Stimulated activated CD4-positive, alpha-beta T cell treated with anti-CD3 and anti-CD28 coated beads, Interleukin-1b, Interleukin-23, amount 100 ng/mL, for 1 hour (primary cell): ENCODE results near the gene TMEM187.

ENCODE experiments used
- DNase-seq, 2 donors: peaks; one replicate each; pipeline ENCODE4 v3.0.0-alpha.2; 2020; ENCODE audit warnings: low read depth in 2 of 2

The TMEM187 gene

DNA sequence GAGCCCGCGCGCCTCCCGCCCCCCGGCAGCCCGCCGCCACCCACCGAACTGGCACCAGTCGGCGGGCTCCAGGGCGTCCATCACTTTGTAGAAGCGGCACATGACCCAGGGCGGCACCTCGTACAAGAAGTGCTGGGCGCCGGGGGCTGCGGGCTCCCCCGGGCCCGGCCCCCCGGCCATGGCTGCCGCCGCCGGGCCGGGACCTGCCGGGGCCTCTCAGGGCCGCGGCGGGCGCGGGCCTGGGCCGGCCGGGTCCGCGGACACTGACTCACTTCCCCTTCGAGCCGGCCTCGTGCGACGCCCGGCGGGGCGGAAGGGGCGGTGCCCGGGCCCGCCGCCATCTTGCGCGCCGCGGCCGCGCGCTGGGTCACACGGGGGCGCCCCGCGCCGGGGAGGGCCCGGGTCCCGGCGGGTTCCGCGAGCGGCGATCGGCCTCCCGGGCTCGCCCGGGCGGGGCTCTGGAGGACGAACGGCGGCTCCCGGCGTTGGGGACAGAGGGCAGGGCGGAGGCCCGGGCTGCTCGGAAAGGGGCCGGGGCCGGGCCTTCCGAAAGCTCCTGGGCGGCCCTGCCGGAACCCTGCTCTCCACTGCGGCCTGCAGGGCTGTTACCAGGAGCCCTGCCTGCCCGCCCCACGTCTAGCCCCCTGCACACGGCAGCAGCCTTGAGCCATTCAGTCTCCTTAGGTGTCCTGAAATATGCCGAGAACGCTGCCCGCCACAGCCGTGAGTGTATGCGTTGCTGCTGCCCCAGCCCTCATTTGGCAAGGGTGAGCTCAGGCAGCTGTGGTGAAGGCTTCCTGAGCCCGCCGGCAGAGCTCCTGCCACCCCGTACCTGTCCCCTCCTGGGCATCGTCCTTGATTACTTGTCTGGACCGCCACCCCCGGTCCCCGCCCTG lies 47.3 kb downstream of the TMEM187 start, which contains the start of gene IRAK1:
Gene IRAK1 (minus strand): TSS at position 270 of the 896 bp plus-strand sequence. CDS start 90 bp downstream, at position 180.
- peak in 1 of 2 donors; percentile 30 for DNase-seq

GRCh38 chrX:154020536-154021115 lies 48.1 kb downstream of the TMEM187 start:
- no peak for DNase-seq

- no peak for DNase-seq
These were observed 48.6 kb downstream of the TMEM187 start for GRCh38 chrX:154021131-154021611.

DNA sequence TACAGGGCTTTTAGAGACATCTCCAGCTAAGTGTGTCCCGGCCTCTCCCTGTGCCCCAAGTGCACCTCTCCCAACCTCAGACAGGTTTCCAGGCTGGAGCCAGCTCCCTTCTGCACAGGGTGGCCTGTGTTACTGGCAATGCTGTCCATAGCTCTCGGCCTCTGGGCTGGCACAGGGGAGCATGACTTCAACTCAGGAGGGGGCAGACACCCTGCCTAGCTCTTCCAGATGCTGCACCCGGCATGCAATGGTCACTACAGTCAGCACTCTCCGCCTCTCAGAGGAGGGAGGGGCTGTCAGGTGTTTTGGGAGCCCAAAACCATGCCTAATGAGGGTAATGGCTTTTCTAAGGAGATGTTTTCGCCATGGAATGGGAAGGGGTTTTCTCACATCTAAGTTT lies 49.6 kb downstream of the TMEM187 start:
- DNase-seq = no peak

GRCh38 chrX:154023276-154024000 lies 50.9 kb downstream of the TMEM187 start:
- DNase-seq = no peak

- no peak for DNase-seq
These were observed 51.7 kb downstream of the TMEM187 start for GRCh38 chrX:154024271-154024670.

GRCh38 chrX:154025230-154025629 lies 52.7 kb downstream of the TMEM187 start:
- DNase-seq = no peak

- no peak for DNase-seq
These were observed 53.8 kb downstream of the TMEM187 start for GRCh38 chrX:154026136-154027021.

DNA sequence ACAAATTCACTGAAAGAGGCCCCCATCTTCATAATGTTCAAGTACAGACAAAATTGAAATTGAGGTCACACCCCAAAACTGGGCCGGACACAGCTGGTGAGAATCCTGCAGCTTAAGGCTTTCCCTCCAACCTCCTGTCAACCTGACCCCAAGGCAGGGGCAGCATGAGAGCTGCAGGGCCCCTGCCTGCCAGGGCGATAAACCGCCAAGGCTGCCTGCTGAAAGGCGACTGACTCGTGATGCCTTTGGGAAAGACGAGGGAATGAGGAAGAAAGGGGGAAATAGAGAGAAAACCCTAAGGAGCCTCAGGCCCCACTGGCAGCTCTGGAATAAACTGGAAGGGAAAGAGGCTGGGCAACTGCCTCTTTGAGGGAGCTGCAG lies 54.5 kb downstream of the TMEM187 start:
- DNase-seq = no peak

GRCh38 chrX:154027986-154028385 lies 55.4 kb downstream of the TMEM187 start:
- no peak for DNase-seq

DNA sequence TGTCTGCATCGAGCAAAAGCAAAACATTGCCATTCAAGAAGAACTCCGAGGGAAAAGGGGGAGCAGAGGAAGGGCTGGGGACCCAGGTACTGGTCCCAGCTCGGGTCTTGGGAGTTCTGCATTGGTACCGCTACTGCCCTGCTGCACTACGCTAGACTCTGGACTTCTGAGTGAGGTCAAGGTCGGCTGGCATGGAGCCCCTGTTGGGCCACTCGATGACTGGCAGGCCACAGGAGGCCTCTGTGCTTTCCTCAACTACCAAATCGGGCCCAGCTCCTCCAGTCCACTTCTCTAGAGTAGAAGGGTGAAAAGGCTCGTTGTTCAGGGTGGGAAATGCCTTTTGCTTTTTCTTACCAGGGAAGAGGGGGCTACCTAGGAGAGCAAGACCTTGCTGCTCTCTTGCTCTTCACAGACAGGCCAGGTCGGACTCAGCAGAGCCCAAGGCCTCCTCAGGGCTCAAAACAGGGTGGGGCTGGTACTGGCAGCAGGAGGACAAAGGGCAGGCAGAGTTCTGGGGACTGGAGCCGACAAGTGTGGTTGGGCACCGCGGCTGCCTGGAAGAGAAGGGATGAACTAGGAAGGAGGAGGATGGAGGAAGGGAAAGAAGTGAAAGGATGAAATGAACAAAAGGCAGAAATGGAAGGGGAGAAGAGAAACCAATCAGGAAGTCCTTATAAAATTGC lies 56.1 kb downstream of the TMEM187 start:
- DNase-seq = no peak

DNA sequence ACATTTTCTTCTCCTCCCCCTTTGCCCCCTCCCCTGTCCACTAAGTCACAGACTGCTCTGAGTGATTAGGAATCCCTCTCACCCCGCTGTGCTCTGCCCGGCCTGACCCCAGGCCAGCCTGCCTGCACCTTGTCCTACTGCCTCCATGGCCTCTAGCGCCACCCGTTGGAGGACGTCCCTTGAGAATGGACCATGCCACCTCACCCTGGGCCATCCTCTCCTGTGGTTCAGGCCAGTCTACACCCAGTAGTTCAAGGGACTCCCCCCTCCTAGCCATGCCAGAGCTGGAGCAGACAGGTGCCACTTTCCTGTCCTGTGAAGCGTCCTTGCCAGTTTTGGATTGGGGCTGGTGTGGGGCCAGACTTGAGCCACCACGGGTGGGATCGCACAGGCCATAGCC lies 56.9 kb downstream of the TMEM187 start:
- no peak for DNase-seq

DNA sequence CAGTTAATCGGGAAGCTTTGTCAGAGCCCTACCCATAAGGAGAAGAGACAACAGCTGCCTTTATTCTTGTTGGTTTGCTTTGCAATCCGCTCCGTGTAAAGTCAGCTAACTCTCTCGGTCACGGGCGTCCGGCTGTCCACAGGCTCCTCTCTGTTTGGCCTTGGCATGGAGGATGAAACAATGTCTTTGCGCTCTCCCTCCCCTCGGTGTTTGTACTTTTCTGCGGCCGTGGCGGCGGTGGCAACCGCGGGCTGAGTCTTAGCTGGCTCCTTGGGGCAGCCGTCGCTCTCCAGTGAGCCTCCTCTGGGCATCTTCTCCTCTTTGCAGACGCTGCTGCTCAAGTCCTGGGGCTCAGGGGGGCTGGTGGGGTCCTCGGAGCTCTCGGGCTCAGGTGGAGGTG lies 57.7 kb downstream of the TMEM187 start:
- DNase-seq = no peak

GRCh38 chrX:154030715-154031305 lies 58.3 kb downstream of the TMEM187 start:
- DNase-seq = no peak

- no peak for DNase-seq
These were observed 59.6 kb downstream of the TMEM187 start for GRCh38 chrX:154032160-154032559.

DNA sequence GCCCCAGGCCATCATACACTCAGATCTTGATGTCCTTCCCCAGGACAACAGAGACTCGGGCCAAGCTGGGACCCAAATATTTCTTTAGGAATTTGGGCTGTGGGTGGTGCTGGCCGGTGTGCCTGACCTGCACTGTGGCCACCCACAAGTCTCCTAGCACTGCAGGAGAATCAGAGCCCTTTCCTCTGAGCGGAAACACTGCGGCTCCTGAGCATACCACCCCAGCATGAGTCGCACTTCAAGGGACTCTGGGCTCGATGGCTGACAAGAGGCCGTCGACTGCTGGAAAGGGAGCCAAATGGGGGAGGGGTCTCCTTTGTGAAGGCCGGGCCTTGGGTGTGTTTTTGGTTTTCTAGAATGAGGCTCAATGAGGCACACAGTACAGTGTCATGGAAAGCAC lies 60.1 kb downstream of the TMEM187 start:
- DNase-seq = no peak
